ENCODE measurements around the gene SLC5A9. TPM values are rescaled to one million over a fixed set of nuclear protein-coding genes. Genes with fewer than 3 reads are reported as not detected.

Gene SLC5A9
- polyA plus RNA-seq, 2 of the 4 experiments (the other 2 are of a cell fraction): 0.03 to 0.21 TPM

- CTCF ChIA-PET: interaction anchor here (0.9 to 1.7 kb wide), 3 partner anchors 12 to 22 kb away, joined by 4 to 5 read pairs (median 4); no protein-coding TSS in a partner anchor
- H3K4me2 ChIP-seq: no peak overlapping the region
- 40% methylated on average over 2 of the region's 6 CpGs for WGBS (ENCODE audit: missing lambda C conversion rate)
- ATAC-seq (no peak), DNase-seq (ENCODE audit: low read depth in 1 of 2, low spot score in 1 of 2) (no peak), FAIRE-seq (no peak)
- H3K4me3 ChIP-seq: no peak overlapping the region
- H3K27ac ChIP-seq: no peak overlapping the region
- no peak for TF ChIP-seq CEBPB (IDR thresholded peaks at IDR 0.05)
- TF ChIP-seq REST (IDR thresholded peaks at IDR 0.05): no peak
- no peak for TF ChIP-seq EHMT2 (IDR thresholded peaks at IDR 0.05; ENCODE audit: low read depth)
- TF ChIP-seq RFX5 (IDR thresholded peaks at IDR 0.05): no peak
- no peak for TF ChIP-seq SREBF2 (IDR thresholded peaks at IDR 0.05)
- no peak for TF ChIP-seq EP300 (IDR thresholded peaks at IDR 0.05)
- H3K9me3 ChIP-seq: no peaks in the 10 kb centered on the region
- POLR2A ChIA-PET: no interaction called here
- H3K4me1 ChIP-seq: no peaks in the 10 kb centered on the region
These were observed 2.3 kb downstream of the SLC5A9 start for GRCh38 chr1:48224791-48225190.

GRCh38 chr1:48225579-48225978 lies 3.1 kb downstream of the SLC5A9 start:
- no peaks in the 10 kb centered on the region for H3K9me3 ChIP-seq
- H3K4me3 ChIP-seq: no peak overlapping the region
- ChIA-PET CTCF (no interaction called here), POLR2A (no interaction called here)
- no peak for ATAC-seq
- H3K4me1 ChIP-seq: no peaks in the 10 kb centered on the region
- WGBS (ENCODE audit: missing lambda C conversion rate): 81% methylated on average over 6 of the region's 6 CpGs
- no peak for FAIRE-seq
- no peak for TF ChIP-seq CHD2 (IDR thresholded peaks at IDR 0.05; ENCODE audit: low read length, partially characterized antibody)
- H3K4me2 ChIP-seq: no peak overlapping the region
- no peak overlapping the region for H3K27ac ChIP-seq
- no peak for DNase-seq (ENCODE audit: low read depth in 1 of 2, low spot score in 1 of 2)

GRCh38 chr1:48227165-48228013 lies 4.9 kb downstream of the SLC5A9 start:
- no peak for ATAC-seq
- POLR2A ChIA-PET: no interaction called here
- DNase-seq (ENCODE audit: low read depth in 1 of 2, low spot score in 1 of 2): no peak
- WGBS (ENCODE audit: missing lambda C conversion rate): 72% methylated on average over 10 of the region's 10 CpGs
- Histone ChIP-seq H3K9me3 (no peaks in the 10 kb centered on the region), H3K4me1 (no peaks in the 10 kb centered on the region), H3K4me2 (no peak overlapping the region), H3K27ac (no peak overlapping the region), H3K4me3 (no peak overlapping the region)
- FAIRE-seq: no peak
- CTCF ChIA-PET: interaction anchor here (0.8 kb wide), 1 partner anchor 10 kb away, joined by 3 read pairs; no protein-coding TSS in a partner anchor
- TF ChIP-seq RARB (CRISPR knock-in tag; IDR thresholded peaks at IDR 0.05): no peak
- TF ChIP-seq NR3C1 (IDR thresholded peaks at IDR 0.05): no peak
- no peak for TF ChIP-seq GATA3 (IDR thresholded peaks at IDR 0.05; ENCODE audit: borderline replicate concordance)
- TF ChIP-seq FOXS1 (CRISPR knock-in tag; IDR thresholded peaks at IDR 0.05): no peak
- no peak for TF ChIP-seq CTCF (IDR thresholded peaks at IDR 0.05)
- no peak for TF ChIP-seq RNF2 (IDR thresholded peaks at IDR 0.05; ENCODE audit: borderline replicate concordance, low read depth)
- no peak for TF ChIP-seq EHMT2 (IDR thresholded peaks at IDR 0.05; ENCODE audit: low read depth)
- no peak for TF ChIP-seq BHLHE40 (IDR thresholded peaks at IDR 0.05; ENCODE audit: low read depth, low read length)
- no peak for TF ChIP-seq JUNB (IDR thresholded peaks at IDR 0.05)
- TF ChIP-seq CHD4 (IDR thresholded peaks at IDR 0.05; ENCODE audit: borderline replicate concordance): no peak
- no peak for TF ChIP-seq PBX3 (IDR thresholded peaks at IDR 0.05)
- no peak for TF ChIP-seq FOSB (CRISPR knock-in tag; IDR thresholded peaks at IDR 0.05)
- no peak for TF ChIP-seq EP300 (IDR thresholded peaks at IDR 0.05)

All from A549 (cell line).